Activated naive CD4-positive, alpha-beta T cell treated with Interleukin-2 at 50 U/mL for 16 hours (primary cell): ENCODE results near the gene DNAH5.

Experiments used
- DNase-seq: peaks from one replicate; pipeline ENCODE4 v3.0.0-alpha.2; 2020

DNAH5 gene

DNA sequence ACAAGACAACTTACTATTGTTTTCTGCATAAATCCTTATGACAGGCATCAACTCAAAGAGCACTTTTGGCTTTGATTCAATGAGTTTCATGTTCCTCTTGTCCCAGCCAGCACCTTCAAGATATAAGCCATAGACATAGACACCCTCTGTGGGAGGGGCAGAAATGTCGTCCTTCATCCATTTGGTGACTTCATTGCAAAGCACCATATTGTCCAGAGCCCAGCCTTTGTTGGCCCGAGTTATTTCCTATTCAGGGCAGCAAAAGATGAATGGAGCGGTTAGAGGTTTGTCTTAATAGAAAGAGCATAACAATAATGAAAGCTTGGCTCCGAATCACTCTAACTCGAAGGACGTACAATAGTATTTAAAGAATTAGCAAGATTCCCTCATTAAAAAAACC, 243.9 kb downstream of the DNAH5 start:
- no peak for DNase-seq

DNA sequence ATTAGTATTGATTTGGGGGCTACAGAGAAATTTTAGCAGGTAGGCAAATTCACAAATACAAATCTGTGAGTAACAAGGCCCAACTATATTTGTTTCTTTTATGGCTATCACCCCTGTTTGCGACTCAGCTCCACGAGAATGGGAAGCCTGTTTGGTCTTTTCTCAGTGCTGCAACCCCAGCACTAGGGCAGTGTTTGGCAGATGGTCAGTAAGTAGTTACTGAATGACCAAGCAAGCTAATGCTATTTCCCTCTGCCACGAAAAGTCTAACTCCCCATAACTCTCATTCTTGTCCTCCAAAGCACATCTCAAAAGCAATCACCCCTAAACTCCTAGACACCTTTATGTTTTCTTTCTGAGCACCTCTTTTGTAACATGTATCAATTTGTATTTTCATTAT, 245.6 kb downstream of the DNAH5 start:
- no peak for DNase-seq

DNA sequence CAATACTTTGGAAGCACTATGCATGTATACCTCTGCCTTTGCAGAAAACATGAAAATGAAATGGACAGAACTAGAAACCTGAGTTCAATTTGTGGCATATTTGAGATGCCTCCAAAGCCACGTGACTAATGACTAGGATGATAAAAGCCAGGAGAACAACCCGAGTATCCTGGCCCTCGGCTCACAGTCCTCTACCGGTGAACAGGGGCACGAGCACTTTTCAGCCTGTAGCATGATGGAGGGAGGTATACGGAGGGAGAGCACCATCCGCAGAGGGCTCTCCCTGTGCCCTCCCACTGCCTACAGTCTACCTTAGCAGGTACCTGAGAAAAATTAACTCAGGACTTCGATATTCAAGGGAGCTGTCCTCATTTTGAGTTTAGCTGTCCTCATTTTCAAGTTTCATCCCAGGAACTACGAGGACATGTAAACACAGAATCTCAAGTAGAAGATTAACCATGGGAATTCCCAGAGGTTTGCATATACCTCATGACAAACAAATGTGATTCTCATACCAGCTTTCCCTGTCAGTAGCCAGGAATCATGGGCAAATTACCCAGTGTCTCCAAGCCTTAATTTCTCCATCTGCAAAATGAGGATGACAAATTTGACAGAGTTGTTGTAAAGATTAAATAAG, 249.3 kb downstream of the DNAH5 start:
- no peak for DNase-seq

DNA sequence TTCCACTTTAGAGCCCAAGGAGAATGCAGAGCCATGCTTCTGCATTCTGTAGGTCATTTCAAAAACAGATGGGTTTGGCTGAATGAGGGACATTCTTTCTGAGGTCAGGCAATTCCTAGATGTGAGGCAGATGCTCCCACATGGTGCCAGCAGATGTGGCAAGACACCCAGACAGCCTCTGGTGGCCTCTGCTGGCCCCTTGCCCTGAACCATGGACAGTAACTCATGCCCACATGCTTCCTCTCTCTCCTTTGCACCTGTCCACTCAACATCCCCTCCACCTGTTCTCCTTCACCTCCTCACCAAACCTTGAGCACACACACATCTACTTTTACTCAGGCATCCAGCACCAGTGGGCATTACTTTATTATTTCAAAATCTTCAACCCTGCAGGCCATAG, 252.3 kb downstream of the DNAH5 start:
- no peak for DNase-seq

DNA sequence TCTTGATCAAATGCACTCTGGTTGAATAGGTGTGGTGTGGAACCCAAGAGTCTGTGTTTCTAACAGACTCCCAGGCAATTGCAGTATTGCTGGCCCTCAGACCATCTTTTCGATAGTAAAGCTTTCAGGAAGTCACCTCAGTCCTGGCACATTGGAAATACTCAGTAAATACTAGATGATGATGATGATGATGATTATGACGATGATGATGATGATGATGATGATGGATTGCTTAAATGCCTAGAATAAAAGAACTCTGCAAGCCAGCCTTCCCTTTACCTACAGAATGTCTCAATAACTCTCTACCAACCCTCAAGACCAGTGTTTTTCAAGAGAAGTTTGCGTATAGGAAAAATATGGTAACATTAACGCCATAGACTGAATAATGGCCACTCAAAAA, 268.0 kb downstream of the DNAH5 start:
- DNase-seq = no peak

DNA sequence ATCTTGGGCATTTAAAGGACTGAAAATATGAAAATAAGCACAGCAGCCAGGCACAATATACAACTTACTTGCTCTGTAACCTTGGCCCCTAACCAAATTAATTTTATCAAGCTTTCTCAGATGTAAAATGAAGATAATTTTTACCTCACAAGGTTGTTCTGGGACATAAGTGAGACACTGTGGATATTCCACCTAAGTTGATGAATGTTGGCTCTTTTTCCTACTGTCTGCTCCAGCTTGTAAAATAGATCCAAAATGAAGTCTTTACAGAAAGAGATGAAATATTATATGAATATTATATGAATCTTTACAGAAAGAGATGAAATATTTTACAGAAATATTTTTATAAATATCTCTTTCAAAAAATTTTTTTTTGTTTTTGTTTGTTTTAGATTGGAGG, 270.1 kb downstream of the DNAH5 start:
- DNase-seq = no peak

DNA sequence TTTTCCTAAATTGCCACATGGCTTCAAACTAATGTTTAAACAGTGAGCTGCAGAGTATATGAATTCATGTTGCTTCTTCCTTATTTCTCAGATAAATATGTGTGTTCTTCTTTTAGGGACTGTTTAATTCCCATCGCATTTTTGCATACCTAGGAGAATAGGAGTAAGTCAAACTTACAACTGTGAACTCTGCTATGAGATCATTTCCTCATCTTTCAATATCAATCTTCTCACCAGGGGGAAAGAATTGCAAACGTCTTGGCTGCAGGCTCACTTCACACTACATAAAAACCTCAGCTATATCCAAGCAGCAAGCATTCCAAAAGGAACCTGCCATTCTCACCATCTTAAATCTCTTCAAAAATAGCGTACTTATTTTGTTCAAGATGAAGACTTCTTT, 271.0 kb downstream of the DNAH5 start:
- DNase-seq = no peak

DNA sequence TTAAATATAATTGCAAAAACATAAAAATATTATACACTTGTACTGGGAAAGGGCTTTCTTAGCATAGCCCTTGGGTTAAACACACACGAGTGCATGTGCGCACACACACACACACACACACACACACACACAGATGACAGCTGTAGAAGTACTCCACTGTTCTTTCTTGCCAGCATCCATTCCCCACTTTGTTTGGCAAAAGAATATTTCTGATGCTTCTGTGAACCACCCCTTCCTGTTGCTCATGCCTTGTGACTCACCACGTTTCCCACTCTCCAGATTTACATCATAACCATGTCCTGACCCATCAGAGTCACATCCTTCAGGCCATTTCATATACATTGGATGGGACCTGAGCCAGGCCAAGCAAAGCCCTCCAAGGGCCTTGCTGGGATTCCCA, 280.1 kb downstream of the DNAH5 start:
- no peak for DNase-seq

DNA sequence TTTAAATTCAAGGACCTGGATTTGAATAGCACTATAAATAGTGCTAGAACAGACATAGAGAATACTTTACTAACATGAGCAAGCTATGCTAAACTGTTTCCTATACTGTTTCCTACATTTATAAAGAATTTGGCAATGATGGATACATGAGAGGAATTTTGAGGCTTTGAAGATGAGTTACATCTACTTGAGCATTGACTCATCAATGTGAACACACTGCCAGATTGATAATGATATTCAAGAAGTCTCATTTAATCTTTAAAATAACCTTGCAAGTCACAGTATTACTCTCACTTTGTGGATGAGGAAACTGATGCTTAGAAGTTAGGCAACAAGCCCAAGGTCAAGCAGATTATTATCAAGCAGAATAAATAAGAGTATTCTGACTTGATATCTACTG, 281.9 kb downstream of the DNAH5 start:
- no peak for DNase-seq

DNA sequence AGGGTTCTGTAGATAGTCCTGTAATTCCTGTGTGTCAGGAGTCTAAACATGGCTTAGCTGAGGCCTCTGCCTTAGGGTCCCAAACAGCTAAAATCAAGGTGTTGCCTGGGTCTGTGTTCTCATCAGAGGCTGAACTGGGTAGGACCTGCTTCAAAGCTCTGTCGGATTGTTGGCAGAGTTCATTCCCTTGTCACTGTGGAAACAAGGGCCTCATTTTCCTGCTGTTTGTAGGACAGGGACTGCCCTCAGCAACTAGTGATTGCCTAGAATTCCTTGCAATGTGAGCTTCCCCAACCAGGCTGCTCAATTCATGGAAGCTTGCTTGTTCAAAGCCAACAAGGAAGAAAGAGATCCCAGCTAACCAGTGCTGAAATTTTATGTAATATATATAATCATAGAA, 283.2 kb downstream of the DNAH5 start:
- no peak for DNase-seq

DNA sequence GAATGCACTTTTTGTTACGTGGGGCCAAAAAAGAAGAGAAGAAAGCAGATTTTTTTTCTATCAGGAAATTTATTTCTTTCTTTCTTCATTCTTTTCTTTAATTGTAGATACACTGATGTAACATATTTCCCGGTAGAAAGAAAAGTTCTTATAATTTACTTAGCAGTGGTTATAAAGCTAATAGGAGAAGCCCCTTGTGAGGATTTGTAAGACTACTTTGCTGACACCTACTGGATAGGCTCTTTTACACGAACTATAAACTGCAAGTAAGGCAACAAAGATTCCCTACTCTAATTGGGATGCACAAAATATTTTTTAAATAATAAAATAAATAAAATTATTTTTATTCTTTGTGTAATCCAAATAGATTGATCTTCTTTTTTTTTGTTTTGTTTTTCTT, 284.4 kb downstream of the DNAH5 start:
- no peak for DNase-seq

DNA sequence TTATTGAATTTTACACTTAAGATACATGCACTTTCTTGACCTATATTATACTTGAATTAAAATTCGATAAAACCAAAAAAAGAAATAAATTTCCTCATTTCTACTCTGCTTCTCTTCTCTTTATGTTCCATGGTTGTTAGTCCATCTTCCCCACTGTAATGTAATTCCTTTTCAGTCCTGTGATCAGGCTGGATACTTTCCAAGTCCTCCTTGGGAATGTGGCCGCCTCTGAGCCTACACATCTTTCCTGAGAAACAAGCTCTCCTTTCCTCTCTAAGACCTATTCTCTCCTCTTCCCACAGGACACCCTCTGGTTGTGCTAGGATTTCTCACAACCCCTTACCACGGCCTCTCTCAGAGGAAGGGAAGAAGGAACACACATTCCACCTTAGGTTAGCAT, 285.1 kb downstream of the DNAH5 start:
- DNase-seq = no peak

DNA sequence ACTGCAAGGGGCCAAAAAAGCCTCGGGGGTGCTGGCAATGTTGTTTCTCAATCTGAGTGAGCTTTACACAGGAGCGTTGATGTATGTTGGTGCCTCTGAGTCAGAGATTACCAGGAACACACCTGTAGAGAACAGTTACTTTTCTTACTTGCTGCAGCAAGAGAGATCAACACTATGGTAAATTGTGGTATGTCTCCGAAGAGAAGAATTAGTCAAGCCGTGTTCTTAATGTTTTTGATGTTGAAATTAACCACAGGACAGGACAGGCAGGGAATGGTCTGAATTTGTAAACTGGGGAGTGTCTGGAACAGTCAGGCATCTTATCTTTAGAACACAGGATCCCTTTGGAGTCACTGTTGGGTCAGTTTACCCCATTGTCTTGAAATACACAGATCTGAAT, 285.7 kb downstream of the DNAH5 start:
- no peak for DNase-seq

DNA sequence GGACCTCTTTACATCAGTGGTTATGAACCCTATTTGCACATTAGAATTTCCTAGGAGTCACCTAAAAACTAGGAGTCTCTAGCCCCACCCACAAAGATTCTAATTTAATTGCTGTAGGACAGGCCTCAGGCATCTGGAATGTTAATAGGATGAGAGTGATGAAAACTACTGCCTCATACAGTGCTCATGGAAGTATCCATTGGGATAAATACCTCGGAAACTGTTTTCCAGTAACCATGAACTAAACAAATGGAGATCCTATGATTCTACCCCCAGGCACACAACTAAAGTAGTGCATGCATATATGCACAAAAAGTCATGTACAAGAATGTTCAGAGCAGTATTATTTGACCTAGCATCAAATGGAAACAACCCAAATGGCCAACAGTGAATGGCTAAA, 286.3 kb downstream of the DNAH5 start:
- DNase-seq = no peak

DNA sequence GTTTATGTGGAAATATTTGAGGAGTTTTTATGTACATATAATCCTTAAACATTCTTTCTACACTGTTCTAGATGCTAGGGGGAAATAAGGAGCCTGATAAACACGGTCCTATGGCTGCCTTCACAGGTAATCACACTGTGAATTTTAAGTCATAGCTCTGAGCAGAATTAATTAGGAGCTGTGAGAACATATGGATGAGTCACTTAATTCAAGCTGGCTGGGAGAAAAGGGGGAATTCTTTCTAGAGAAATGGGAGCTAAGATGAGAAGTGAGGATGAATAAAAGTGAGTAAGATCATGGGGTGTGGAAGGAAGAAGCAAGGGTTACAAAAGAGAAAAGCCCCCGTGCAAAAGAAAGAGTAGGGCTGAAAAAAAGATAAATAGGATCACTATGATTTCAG, 290.8 kb downstream of the DNAH5 start:
- DNase-seq = no peak

DNA sequence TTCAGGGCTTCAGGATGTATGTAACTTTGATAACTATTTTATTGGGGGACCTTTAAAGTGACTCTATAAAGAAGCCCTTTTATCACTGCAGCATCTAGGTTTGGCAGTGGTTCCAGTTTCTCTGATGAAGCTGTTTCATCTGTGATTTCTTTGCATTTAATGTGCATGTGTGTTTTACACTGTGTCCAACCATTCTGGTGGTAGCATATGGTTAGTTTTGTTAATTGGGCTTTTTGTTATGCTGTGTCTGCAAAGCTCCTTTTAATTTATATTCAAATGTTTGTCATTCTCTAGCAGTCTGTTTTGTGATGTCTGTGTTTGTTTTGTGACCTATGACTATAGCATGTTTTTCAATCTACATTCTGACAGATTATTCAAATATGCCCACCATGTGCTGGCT, 294.8 kb downstream of the DNAH5 start:
- DNase-seq = no peak

DNA sequence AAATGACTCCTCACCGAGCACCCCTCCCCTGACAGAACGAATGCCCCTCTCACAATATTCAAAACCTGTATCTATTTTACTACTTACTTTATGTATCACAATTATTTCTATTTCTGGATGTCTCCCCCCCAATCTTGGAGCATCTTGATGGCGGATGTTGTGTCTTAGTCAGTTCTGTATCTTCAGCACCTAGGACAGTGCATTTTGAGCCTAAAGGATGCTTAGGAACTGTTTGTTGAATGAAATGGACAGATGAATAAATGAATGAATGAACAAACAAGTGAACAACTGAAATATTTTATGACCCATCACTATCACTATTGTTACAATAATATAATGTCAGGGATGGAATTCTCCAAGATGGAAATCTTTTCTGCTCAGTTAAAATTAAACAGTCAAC, 295.7 kb downstream of the DNAH5 start:
- no peak for DNase-seq

DNA sequence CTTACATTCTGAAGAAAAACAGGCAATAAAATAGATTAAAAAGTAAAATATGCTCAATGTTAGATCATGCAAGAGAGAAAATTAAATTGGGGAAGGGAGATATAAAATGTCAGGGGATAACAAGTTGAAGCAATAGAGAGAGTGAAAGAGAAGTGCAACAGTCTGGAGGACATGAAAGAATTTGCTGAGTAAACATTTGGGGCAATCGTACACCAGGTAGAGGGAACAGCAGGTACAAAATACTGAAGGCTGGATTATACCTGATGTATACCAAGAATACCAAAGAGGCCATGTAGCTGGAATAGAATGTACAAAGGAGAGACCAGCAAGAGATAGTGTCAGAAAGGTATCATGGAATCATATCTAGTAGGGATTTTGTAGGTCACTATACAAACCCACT, 300.8 kb downstream of the DNAH5 start:
- no peak for DNase-seq

DNA sequence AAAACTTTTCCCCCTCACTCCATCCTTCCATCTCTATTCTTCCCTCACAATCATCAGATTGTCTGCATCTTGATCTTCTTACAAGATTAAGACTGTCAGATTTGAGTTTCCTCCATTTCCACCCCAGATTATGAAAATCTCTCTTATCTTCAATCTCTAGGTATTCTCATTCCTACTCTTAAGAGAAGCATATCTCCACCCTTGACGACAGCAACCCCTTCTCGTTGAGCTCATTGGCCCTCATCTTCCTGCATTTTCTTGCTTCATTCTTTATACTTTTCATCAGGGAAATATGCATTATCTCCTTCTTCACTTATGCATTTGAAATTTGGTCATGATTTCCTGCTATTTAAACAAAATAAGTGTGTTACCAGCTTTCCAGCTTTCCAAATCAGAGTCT, 301.3 kb downstream of the DNAH5 start:
- no peak for DNase-seq
